NCI-H82 (cell line): ENCODE results near the gene TACC3.

Experiments
- DNase-seq: peaks from one replicate; lab custom pipeline; 2025; lab: John Stamatoyannopoulos, UW

TACC3 gene

DNA sequence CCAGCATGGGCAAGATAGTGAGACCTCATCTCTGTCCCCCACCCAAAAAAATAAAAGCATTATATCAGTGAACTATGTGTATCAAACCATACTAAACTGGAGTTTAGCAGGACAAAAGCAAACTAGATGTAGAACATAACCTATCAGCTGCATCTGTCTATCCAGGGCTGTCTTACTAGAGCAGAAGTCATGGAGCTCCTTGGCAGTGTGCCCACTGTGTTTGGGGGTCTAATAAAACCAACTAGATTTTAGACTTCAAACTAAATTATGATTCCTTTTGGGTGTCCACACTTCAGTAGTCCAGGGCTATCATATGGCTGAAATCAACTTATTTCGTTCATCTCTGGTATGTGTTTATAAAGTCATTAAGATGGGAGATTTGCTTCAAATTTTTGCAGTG is 17.5 kb upstream of the TACC3 start:
- DNase-seq: no peak

DNA sequence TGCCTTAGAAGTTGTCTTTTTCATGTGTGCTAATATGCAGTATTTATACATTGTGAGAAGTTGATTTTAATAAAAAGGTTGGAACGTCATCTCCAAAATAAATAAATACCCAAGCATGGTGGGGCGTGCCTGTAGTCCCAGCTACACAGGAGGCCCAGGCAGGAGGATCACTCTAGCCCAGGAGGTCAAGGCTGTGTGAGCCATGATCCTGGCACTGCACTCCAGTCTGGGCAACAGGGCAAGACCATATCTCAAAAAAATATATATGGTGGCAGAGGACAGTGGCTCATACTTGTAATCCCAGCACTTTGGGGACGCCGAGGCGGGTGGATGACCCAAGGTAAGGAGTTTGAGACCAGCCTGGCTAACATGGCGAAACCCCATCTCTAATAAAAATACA is 15.6 kb upstream of the TACC3 start:
- no peak for DNase-seq

DNA sequence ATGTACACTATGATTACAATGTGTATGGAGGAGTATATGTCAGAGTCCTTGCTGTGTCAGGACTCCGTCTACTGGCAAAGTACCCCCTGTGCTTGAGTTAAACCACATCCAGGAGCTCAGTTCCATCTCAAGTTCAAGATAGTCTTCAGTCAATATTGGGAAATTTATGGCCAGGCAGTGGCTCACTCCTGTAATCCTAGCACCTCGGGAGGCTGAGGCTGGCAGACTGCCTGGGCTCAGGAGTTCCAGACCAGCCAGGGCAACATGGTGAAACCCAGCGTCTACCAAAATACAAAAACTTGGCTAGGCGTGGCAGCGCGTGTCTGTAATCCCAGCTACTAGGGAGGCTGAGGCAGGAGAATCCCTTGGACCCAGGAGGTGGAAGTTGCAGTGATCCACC is 15.0 kb upstream of the TACC3 start:
- DNase-seq: no peak

DNA sequence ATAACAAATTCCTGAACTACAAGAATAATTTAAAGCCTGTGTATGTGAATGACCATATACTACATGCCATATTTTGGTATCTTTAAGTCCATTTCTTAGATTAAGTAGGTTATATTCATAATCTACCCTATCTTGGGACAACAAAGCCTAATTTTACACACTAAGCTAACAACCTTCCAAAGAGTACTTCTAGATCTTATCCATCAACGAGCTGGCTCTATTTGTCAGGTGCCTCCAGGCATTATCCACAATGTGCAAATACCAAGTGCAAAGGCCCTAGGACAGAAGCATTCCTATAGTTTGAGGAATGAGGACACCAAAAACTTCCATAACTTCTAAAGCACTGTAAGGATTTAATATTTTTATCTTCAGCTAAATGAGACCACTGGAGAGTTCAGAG is 12.7 kb upstream of the TACC3 start:
- no peak for DNase-seq

DNA sequence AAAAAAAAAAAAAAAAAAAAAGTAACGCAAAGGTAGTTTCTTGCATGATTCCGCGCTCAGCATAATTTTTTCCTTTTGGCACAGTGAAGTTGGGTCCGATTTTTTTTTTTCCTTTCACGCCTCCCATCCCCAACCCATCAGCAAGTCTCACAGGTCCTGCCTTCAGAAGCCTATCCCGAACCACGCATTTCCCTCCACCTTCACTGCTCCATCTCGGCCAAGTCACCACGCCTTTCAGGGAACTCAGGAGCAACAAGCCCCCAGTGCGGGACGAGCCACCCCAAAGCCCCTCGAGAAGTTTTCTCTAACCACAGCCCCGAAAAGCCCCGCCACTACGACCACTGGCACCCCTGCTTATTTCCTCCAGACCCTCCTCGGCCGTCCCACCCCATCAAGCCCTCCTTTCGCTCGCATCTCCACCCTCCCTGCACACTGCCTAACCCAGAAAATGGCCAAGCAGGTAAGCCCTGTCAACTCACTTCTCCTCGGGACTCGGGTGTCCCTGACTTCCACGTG is 10.2 kb upstream of the TACC3 start:
- DNase-seq: peak; percentile 28

DNA sequence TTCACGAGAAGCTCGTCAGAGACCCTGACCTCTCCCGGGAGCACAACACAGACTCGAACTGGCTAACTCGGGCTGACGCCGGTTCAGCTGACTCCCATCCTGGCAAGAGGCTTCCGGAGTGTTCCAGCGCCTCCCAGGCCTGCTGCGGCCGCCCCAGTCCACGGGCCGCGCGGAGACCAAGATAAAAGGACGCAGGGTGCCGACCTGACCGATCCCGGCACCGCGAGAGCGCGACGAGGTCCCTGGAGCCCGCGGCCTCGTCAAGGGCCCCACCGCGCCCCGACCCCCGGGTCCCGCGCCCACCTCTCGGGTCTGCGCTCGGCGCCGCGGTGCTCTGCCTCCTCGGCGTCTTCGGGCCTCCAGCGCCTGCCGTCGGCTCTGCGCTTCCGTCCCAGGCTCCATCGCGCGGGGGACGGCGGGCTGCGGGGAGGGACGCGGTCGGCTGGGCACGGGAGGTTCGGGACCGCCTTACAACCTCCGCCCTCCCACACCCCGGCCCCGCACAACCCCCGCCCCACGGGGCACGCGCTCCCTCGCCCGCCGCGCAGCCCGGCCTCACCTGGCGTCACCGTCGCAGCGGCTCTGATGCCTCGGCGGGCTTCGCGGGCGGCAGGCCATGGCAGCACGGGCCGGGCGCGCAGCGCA is 9.6 kb upstream of the TACC3 start:
- DNase-seq: peak; percentile 35

DNA sequence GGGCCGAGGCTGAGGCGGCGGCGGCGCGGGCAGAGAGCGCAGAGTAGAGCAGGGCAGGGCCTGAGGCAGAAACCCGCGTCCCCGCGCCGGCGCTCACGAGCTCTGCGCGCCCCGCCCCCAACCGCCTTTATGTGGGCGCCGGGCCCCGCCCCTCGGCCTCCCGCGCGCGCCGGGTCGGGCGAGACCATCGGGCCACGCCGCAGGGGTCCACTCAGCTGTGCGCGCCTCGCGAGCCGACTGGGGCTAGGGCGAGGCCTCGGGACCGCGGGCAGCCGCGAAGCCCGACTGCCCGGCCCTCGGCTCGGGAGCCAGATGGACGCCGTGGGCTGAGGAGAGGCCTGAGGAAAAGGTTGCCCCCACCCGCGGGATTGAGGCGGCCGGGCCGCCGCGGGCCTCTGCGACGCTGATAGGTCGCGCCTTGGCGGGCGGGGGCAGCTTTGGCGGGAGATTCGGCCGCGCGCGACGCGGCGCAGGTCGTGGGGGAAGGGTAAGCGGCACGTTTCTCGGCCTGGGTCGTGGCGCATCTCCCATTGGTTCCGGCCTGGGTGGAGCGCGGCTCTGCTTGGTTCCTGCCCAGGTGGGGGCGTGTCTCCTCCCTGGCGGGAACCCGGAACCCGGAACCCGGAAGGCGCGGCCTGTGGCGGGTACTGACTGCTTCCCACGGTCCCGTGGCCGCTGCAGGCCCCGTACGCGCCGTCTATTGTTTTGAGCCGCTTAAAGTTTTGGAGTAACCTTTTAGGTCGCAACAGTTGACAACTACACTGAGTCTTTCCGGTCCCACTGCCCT is 8.9 kb upstream of the TACC3 start, which contains the start of gene SLBP:
Gene SLBP, minus strand, starts transcription at position 104 of the 787 bp plus-strand sequence. CDS start 131 bp downstream, outside the sequence.
- DNase-seq: peak; percentile 96

DNA sequence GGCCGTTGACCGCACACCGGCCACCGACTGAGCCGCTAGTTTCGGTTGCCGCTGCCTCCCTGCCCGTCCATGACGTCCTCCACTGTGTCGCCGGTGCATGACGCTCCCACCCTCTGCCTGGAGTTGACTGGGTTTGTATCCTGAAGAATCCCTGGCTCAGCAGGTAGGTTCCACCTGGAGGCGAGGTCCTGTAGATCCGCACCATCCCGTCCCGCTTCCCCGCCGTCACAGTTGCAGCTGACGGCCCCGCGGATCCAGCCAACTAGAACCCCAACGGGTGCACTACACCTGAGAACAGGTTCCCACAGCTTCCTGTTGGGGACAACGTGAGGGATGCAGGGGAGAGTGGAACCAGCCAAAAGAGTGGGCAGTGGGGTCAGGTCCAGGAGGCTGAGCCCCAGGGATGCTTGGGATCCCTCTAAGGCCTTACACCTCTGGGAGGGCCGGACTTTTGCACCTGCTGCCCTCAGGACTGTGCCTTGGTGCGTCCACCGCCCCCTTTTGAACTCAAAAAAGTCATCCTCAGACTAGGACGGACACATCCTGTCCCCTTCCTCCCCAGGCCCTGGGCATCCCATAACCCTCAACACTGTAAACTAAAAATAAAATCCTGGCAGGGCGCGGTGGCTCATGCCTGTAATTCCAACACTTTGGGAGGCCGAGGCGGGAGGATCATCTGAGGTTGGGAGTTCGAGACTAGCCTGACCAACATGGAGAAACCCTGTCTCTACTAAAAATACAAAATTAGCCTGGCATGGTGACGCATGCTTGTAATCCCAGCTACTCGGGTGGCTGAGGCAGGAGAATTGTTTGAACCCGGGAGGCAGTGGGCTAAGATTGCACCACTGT is 8.1 kb upstream of the TACC3 start:
- peak; percentile 37 for DNase-seq

DNA sequence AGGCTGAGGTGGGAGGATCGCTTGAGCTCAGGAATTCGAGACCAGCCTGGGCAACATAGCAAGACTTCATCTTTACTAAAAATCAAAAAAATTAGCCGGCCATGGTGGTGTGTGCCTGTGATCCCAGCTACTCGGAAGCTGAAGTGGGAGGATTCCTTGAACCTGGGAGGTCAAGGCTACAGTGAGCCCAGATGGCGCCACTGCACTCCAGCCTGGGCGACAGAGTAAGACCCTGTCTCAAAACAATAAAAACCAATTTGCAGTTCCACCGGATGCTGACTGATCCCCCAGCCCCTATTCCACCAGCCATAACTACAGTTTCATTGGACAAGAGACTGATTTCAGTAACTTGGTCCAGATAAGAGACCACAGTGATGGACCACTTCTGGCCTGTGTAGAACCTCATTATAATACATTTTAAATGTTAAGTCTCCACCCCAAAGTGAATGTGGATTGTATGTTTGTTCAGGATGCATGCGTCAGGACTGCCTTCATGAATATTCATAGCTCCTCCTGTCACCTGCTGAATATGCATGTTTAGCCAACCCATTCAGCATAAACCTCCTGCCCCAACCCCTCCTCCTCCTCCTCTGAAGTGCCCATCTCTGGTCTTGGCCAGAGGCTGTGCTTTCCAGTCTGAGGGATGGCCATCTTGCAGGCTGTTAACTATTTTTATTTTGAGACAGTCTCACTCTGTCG is 6.9 kb upstream of the TACC3 start:
- DNase-seq: peak; percentile 36

DNA sequence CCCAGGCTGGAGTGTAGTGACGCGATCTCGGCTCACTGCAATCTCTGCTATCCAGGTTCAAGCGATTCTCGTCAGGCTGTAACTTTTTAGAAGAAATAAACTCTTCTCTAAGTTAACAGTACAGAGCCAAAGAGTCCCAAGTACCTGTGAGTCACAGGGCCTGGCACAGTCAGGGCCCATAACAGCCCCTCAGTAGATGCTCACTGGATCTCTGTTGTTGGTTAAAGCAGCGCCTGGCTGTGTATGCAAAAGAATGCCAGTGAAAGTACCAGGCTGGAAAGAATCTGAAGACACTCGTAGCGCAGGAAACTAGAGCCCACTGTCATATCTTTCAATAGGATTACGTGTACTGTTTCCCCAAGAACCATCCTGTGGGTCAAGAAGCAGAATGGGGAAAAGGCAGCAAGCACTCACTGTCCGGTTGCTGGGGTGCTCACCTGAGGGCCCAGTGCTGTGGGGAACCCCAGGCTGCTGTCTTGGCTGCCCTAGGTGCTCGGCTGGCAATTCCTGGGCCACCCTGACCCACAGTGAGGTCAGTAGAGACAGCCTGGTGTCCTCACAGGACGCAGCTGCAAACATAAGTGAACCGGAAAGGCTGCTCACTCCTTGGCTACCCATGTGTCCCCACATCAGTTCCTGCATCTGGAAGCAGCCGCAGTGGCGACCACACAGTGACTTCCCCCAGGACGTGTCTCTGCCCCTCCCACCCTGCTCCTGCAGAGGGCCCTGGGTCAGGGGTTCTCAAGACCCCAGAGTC is 6.1 kb upstream of the TACC3 start:
- DNase-seq: no peak

DNA sequence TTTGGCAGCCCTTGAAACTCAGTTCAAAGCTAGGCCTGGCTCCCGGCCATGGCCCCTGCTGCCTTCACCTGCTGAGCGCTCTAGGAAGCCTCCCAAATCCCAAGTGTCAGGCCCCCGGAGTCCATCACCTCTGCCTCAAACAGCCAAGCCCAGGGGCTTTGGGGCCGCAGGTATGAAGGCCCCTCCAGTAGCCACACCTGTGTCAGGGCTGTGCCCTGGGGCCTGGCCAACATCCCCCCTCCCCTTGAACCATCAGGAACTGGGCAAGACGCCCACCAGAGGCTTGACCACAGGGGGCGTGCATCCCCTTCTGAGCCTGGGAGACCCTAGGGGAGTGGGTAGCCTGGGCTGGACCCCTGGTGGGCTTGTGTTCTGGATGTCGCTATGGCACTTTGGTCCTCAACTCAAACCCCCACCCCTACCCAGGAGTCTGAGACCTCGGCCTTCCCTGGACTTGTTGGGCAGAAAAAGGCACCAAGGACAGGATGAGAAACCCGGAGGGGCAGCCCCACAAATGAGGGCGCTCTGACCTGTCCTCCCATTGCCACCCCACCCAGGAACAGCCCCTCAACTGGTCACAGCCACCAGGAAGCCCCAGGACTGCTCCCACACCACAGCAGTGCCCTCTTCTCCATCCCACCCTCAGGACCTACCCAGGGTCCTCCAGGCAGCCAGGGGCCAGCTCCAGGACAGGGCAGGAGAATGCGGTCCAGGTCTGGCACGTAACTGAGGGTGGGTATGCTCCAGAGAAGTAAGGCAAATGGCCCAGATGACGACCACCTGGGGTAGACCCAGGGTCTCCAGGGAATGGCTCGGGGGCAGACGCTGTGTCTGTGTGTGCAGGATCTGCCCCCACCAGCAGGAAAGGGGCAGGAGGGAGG is 5.0 kb upstream of the TACC3 start:
- no peak for DNase-seq

DNA sequence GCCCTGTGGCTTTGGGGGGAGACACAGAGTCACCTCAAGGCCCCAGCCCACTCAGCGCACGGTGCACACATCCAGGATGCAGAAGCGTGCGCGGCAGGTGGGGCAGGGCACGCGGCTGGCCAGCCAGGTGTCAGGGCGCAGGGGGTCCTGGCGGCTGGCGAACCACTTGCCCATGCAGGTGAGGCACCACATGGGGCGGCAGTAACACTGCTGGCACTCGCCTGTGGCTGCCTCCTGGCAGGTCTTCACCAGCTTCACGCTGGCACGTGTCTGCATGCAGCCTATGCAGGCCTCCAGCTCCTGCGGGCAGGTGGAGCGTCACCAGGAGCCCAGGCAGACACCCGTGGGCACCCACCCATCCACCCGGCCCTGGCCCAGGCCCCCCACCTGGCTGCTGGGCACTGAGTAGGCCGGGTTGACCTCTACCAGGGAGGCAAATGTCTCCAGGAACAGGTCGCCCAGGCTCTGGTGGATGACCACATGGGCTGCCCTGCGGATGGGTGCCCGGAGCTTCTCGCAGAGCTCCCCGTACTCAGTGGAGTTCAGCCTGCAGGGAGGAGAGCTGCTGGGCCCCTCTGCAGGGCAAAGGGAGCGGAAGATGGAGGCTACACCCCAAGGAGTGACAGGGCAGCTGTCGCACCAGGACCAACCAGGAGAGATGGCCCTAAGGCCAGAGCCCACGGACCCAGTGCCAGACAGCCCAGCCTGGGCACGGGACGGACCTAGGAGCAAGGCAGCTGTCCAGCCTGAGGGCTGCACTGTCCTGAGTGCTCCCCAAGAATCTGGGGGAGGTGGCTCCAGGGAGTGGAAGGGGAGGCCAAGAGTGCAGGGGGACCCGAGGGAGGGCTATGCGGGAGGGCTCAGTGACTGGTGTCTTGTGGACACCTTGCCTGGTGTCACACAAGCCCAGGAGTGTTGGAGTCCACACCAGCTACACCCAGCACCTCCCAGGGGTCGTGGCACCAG is 3.9 kb upstream of the TACC3 start:
- DNase-seq: no peak

DNA sequence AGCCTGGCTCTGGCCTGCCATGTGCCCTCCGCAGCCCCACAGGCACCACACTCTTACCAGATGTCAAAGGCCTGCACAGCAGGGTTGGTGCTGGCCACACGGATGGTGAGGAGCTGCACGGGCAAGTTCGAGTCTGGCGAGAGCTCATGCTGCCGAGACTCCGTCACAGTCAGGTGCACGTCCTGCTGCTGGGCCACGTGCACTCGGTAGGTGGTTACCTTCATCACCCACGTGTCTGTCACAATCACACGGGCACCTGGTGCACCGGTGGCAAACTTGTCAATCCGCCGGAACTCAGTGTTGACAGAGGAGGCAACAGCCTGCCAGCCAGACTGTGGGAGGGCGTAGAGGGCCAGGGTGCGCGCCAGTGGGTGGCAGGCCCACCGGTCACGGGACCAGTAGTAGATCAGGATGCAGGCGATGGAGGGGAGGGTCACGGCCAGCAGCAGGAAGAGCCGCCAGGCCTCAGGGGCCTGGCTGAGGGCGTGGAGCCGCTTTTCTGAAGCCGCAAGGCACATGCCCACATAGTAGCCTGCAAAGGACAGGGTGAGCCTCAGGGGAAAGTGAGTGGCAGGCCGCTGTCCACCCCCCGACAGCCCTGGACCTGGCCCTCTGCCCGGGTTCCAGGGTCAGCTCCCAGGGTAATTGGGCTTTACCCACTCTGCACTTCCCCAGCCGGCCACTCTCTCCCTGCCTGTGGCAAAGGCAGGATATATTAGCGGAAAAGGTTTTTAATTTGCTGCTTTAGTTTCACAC is 3.0 kb upstream of the TACC3 start:
- DNase-seq: no peak

DNA sequence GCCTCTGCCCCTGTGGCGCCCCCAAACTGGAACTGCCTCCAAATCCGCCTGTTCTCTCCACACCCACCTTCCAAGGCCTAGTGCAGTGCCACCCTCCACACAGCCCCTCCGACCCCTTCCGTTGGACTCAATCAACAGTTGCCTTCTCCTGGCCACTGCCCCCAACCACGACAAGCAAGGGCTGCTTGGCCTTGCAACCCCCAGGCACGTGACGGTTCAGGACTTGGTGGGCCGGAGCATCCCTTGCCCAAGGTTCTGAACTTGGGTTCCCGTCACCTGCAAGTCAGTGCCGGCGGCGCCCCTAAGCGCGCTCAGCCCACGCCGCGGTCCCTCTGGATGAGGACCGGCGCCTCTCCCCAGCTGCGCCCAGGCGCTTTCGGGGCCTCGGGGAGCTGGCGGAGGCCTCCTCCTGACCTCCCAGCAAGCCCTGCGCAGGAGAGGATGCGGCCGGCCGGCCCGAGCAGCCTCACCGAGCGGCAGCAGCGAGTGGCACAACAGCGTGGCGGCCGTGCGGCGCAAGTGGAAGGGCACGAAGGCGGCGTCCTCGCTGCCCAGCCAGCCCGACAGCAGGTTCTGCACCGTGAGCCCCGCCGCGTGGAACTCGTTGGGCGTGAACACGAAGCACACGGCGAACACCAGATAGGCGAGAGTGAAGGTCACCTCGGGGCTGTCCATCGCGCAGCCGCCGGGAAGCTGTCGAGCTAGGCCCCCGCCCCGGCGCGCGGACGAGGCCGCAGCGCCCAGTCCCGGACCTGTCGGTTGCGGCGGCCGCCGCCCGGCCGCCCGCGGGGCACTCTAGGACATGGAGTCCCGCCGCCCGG is 948 bp upstream of the TACC3 start:
- peak; percentile 46 for DNase-seq

DNA sequence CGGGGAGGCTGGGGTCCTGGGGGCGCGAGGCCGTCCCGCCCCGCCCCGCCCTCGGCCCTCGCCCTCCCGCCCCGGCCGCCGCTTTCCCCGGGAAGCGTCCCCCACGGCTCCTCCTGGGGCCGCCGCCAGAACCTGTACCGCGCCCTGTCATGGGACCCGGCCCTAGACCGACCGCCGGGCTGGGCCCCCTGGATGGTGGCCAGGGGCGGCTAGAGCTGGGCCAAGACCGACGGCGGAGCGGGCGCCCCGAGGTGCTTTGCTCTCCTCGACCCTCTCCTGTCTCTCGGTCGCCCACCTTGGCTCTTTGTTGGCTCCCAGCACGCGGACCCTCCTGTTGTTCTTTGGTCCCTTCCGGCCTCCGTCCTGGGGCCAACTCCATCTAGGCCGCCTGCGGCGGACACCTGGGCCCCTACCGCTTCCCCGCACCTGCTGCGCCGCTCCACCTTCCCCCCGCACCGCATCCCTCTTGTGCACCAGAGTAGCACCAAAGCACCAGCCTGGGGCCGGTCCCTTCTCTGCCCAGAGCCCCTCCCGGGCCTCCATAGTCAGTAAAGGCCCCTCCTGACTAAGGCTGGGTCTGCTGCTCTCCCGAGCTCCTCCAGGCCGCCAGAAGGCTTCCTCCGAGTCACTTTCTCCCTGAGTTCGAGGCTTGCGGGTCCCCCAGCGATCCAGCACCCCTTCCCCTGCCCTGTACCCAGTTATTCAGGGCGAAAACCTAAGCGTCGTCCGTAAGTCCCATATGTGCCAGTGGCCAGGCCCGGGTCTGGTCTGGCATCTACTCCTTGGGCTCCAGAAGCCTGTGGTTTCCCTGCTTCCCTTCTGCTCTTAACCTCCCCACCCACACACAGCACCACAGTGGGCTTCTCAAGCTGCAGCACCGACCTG is 587 bp downstream of the TACC3 start:
- DNase-seq: no peak

DNA sequence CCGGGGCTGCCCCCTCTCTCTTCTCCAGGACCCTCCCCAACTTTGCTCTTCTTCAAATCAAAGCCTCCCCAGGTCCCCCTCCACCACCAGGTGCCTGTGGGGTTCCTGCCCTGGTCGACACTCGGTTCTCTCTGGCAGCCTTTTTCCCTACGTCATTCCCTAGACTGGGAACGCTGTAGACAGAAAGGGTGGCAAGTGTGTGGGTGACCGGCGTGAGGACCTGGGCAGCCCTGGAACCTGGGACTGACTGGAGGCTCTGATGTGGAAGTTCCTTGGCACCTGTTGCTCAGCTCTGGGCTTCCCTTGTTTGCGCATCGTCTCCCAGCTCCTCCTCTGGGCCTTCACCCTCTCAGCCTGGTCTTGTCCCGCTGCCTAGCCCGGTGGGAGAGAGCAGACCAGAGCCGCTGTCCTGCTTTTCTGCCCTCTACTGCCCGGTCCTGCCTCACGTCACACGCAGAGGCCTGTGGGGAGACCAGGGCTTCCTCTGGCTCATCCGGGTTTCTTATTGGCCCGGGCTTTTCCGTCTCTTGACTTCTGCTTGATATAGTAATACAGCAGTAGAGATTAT is 1.3 kb downstream of the TACC3 start:
- no peak for DNase-seq
